ENCODE measurements around the gene MRFAP1L1.

Gene MRFAP1L1

DNA sequence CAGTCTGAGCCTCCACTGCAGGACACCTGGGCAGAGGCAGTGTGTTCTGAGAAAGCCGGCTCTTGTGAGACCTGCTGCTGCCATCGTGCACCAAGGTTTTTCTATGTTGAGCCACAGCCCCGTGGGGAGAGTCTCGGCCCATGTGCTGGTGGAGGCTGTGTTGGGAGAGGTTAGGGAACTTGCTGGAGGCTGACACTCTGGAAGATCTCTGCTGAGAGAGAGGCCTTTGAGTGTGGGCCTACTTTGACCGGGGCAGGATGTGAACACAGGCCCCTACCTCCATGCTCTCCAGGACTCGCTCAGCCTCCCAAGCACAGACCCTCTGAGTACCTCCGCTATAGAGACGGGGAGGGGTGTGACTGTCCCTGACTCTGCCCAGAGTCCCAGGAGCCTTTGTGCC is 17.3 kb downstream of the MRFAP1L1 start:
- Histone ChIP-seq H3K4me3 (replicated peaks; ENCODE audit: insufficient read depth, low read length) (no peak overlapping the region), H3K27me3 (ENCODE audit: insufficient read depth, poor library complexity, severe bottlenecking) (no peaks in the 10 kb centered on the region), H3K27ac (replicated peaks) (peak overlapping the region; percentile 88)
- no peak for TF ChIP-seq SPI1 (IDR thresholded peaks at IDR 0.05; ENCODE audit: borderline replicate concordance, low read depth)
- no peak for TF ChIP-seq GABPA (IDR thresholded peaks at IDR 0.05; ENCODE audit: low read depth)
- no peak for TF ChIP-seq POLR2AphosphoS5 (IDR thresholded peaks at IDR 0.05; ENCODE audit: low read depth)
- TF ChIP-seq, protein P1, sequence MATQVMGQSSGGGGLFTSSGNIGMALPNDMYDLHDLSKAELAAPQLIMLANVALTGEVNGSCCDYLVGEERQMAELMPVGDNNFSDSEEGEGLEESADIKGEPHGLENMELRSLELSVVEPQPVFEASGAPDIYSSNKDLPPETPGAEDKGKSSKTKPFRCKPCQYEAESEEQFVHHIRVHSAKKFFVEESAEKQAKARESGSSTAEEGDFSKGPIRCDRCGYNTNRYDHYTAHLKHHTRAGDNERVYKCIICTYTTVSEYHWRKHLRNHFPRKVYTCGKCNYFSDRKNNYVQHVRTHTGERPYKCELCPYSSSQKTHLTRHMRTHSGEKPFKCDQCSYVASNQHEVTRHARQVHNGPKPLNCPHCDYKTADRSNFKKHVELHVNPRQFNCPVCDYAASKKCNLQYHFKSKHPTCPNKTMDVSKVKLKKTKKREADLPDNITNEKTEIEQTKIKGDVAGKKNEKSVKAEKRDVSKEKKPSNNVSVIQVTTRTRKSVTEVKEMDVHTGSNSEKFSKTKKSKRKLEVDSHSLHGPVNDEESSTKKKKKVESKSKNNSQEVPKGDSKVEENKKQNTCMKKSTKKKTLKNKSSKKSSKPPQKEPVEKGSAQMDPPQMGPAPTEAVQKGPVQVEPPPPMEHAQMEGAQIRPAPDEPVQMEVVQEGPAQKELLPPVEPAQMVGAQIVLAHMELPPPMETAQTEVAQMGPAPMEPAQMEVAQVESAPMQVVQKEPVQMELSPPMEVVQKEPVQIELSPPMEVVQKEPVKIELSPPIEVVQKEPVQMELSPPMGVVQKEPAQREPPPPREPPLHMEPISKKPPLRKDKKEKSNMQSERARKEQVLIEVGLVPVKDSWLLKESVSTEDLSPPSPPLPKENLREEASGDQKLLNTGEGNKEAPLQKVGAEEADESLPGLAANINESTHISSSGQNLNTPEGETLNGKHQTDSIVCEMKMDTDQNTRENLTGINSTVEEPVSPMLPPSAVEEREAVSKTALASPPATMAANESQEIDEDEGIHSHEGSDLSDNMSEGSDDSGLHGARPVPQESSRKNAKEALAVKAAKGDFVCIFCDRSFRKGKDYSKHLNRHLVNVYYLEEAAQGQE (IDR thresholded peaks at IDR 0.05; ENCODE audit: insufficient replicate concordance, low read depth), result no peak
- TF ChIP-seq, protein P2, sequence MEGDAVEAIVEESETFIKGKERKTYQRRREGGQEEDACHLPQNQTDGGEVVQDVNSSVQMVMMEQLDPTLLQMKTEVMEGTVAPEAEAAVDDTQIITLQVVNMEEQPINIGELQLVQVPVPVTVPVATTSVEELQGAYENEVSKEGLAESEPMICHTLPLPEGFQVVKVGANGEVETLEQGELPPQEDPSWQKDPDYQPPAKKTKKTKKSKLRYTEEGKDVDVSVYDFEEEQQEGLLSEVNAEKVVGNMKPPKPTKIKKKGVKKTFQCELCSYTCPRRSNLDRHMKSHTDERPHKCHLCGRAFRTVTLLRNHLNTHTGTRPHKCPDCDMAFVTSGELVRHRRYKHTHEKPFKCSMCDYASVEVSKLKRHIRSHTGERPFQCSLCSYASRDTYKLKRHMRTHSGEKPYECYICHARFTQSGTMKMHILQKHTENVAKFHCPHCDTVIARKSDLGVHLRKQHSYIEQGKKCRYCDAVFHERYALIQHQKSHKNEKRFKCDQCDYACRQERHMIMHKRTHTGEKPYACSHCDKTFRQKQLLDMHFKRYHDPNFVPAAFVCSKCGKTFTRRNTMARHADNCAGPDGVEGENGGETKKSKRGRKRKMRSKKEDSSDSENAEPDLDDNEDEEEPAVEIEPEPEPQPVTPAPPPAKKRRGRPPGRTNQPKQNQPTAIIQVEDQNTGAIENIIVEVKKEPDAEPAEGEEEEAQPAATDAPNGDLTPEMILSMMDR (IDR thresholded peaks at IDR 0.05; ENCODE audit: insufficient read depth, low read length), result no peak
- no peak for DNase-seq (ENCODE audit: low read depth in 1 of 2, low spot score in 1 of 2)

GRCh38 chr4:6689506-6689960 is 20.1 kb downstream of the MRFAP1L1 start:
- Histone ChIP-seq H3K27ac (replicated peaks) (peak overlapping the region; percentile 88), H3K4me3 (replicated peaks; ENCODE audit: insufficient read depth, low read length) (no peak overlapping the region), H3K27me3 (ENCODE audit: insufficient read depth, poor library complexity, severe bottlenecking) (no peaks in the 10 kb centered on the region)
- DNase-seq (ENCODE audit: low read depth in 1 of 2, low spot score in 1 of 2), result no peak
- TF ChIP-seq POLR2AphosphoS5 (IDR thresholded peaks at IDR 0.05; ENCODE audit: low read depth) (no peak), GABPA (IDR thresholded peaks at IDR 0.05; ENCODE audit: low read depth) (no peak), SPI1 (IDR thresholded peaks at IDR 0.05; ENCODE audit: borderline replicate concordance, low read depth) (no peak)
- TF ChIP-seq, protein P2 (IDR thresholded peaks at IDR 0.05; ENCODE audit: insufficient read depth, low read length), result no peak
- TF ChIP-seq, protein P1 (IDR thresholded peaks at IDR 0.05; ENCODE audit: insufficient replicate concordance, low read depth), result no peak

DNA sequence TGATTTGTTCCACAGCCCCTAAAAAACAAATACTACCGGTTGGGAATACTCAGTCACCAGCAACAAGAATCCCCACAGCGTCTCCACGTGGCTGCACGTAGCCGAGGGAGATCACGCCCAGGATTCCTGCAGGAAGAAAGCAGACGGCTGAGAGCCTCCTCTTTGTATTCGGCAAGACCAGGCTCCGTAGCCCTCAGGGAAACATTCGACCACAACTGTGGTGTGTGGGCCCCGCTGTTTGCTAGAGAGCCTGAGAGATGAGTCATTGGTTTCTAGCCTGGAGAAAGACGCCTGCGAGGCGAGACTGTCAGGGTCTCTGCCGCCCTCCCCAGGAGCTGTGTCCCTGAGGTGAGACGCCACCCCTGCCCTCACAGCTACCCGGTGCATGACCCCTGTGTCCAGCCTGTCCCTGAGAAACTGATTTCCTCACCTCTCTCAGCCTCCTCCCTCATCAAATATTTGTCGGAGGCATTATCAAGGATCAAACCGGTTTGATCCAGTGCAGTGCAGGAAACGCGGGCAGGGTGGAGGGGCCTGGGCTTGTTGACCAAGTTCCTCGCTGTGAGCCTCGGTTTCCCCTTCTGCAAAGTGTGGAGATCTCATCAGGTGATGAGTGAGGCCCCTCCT is 20.7 kb downstream of the MRFAP1L1 start:
- H3K27me3 ChIP-seq (ENCODE audit: insufficient read depth, poor library complexity, severe bottlenecking), result no peaks in the 10 kb centered on the region
- H3K4me3 ChIP-seq (replicated peaks; ENCODE audit: insufficient read depth, low read length), result no peak overlapping the region
- TF ChIP-seq POLR2AphosphoS5 (IDR thresholded peaks at IDR 0.05; ENCODE audit: low read depth), result peak; percentile 60
- no peak for TF ChIP-seq SPI1 (IDR thresholded peaks at IDR 0.05; ENCODE audit: borderline replicate concordance, low read depth)
- TF ChIP-seq, protein P1 (IDR thresholded peaks at IDR 0.05; ENCODE audit: insufficient replicate concordance, low read depth), result no peak
- TF ChIP-seq, protein P2 (IDR thresholded peaks at IDR 0.05; ENCODE audit: insufficient read depth, low read length), result no peak
- TF ChIP-seq GABPA (IDR thresholded peaks at IDR 0.05; ENCODE audit: low read depth), result no peak
- peak in 1 of 2 experiments; percentile 92 for DNase-seq (ENCODE audit: low read depth in 1 of 2, low spot score in 1 of 2)
- H3K27ac ChIP-seq (replicated peaks), result peak overlapping the region; percentile 88
